Measurements from ENCODE around the gene TTC28. TPM values are rescaled to one million over a fixed set of nuclear protein-coding genes. Genes with fewer than 3 reads are reported as not detected.

The TTC28 gene
- total RNA-seq, 4 donors from 2014 or later, result 49.8 to 99.7 (median 79.7) TPM

GRCh38 chr22:28410050-28410816 is 269.4 kb downstream of the TTC28 start:
- intact Hi-C loops (cut with DNase I), result no loop called here
- no peak for DNase-seq

GRCh38 chr22:28408709-28409108 is 270.9 kb downstream of the TTC28 start:
- DNase-seq, result no peak
- no peak overlapping the region for H3K27ac ChIP-seq
- 90 to 92% methylated on average over 2 of the region's 2 CpGs for WGBS, 2 donors
- H3K27me3 ChIP-seq, result no peaks in the 10 kb centered on the region
- no peak overlapping the region for H3K4me3 ChIP-seq (replicated peaks in 1 of 3)
- no peaks in the 10 kb centered on the region for H3K36me3 ChIP-seq
- intact Hi-C loops (cut with DNase I), result no loop called here
- peaks cover 0 to 5% of the 10 kb centered on the region in 2 donors for H3K4me1 ChIP-seq
- H3K9me3 ChIP-seq, result no peaks in the 10 kb centered on the region
- no peak for TF ChIP-seq POLR2A (IDR thresholded peaks at IDR 0.05)
- TF ChIP-seq CTCF (IDR thresholded peaks at IDR 0.05), result no peak

More at GRCh38 chr22:28410050-28410816, 269.4 kb downstream of the TTC28 start:
- H3K4me1 ChIP-seq, result peaks cover 0 to 5% of the 10 kb centered on the region in 2 donors
- H3K27me3 ChIP-seq, result no peaks in the 10 kb centered on the region
- no peaks in the 10 kb centered on the region for H3K36me3 ChIP-seq
- TF ChIP-seq CTCF (IDR thresholded peaks at IDR 0.05), result no peak
- no peak for TF ChIP-seq POLR2A (IDR thresholded peaks at IDR 0.05)
- no peak overlapping the region for H3K4me3 ChIP-seq (replicated peaks in 1 of 3)
- no peaks in the 10 kb centered on the region for H3K9me3 ChIP-seq
- no peak overlapping the region for H3K27ac ChIP-seq
- WGBS, 2 donors, result 79% methylated on average over 3 of the region's 3 CpGs

GRCh38 chr22:28407645-28408044 is 272.0 kb downstream of the TTC28 start:
- Histone ChIP-seq H3K36me3 (no peaks in the 10 kb centered on the region), H3K27ac (no peak overlapping the region), H3K4me1 (peaks cover 0 to 5% of the 10 kb centered on the region in 2 donors), H3K4me3 (replicated peaks in 1 of 3) (no peak overlapping the region), H3K27me3 (no peaks in the 10 kb centered on the region), H3K9me3 (no peaks in the 10 kb centered on the region)
- intact Hi-C loops (cut with DNase I), result no loop called here
- TF ChIP-seq CTCF (IDR thresholded peaks at IDR 0.05) (no peak), POLR2A (IDR thresholded peaks at IDR 0.05) (no peak)
- 86 to 90% methylated on average over 4 of the region's 4 CpGs for WGBS, 2 donors
- no peak for DNase-seq

GRCh38 chr22:28406246-28406645 is 273.4 kb downstream of the TTC28 start:
- no peak for TF ChIP-seq CTCF (IDR thresholded peaks at IDR 0.05)
- no peak for TF ChIP-seq POLR2A (IDR thresholded peaks at IDR 0.05)

GRCh38 chr22:28405588-28405987 is 274.1 kb downstream of the TTC28 start:
- TF ChIP-seq POLR2A (IDR thresholded peaks at IDR 0.05) (no peak), CTCF (IDR thresholded peaks at IDR 0.05) (no peak)
- no peaks in the 10 kb centered on the region for H3K4me1 ChIP-seq
- H3K4me3 ChIP-seq (replicated peaks in 1 of 3), result no peak overlapping the region
- no peaks in the 10 kb centered on the region for H3K9me3 ChIP-seq
- H3K27ac ChIP-seq, result no peak overlapping the region
- no peaks in the 10 kb centered on the region for H3K36me3 ChIP-seq
- H3K27me3 ChIP-seq, result no peaks in the 10 kb centered on the region
- DNase-seq, result no peak
- intact Hi-C loops (cut with DNase I), result no loop called here

More at GRCh38 chr22:28406246-28406645, 273.4 kb downstream of the TTC28 start:
- WGBS, 2 donors, result 96 to 100% methylated on average over 3 of the region's 3 CpGs
- no peak for DNase-seq
- Histone ChIP-seq H3K27ac (no peak overlapping the region), H3K4me3 (replicated peaks in 1 of 3) (no peak overlapping the region), H3K9me3 (no peaks in the 10 kb centered on the region), H3K27me3 (no peaks in the 10 kb centered on the region), H3K4me1 (peaks cover 0 to 3% of the 10 kb centered on the region in 2 donors), H3K36me3 (no peaks in the 10 kb centered on the region)
- intact Hi-C loops (cut with DNase I), result no loop called here

Measured in thyroid gland (tissue), 4 donors.